K562 (cell line): ENCODE data around the gene SLCO2A1.

Experiments used
- CBX3 ChIP-seq, 2 experiments: IDR thresholded peaks; 1 replicate in 1 of 2; 2 replicates in 1 of 2; pipeline ENCODE4 v1.6.1; 2012; ENCODE audit warnings: inconsistent platforms in 2 of 2, low read length in 2 of 2, borderline replicate concordance in 1 of 2, control low read depth in 1 of 2
- CCNT2 ChIP-seq: IDR thresholded peaks from 2 replicates; pipeline ENCODE4 v1.6.1; 2011; ENCODE audit warnings: borderline replicate concordance, low read depth, mild to moderate bottlenecking, moderate library complexity, mixed read lengths, low read length; ENCODE audit not compliant: insufficient read length; ENCODE audit errors: extremely low read depth
- CTCF ChIP-seq, 3 experiments: IDR thresholded peaks in 2 of 3; conservative IDR thresholded peaks in 1 of 3; 2 replicates each; pipeline ENCODE4 v1.5.1; 2011 to 2012; ENCODE audit warnings: low read length in 3 of 3, mild to moderate bottlenecking in 3 of 3, control low read depth in 2 of 3, improper control_type of control experiment in 1 of 3, inconsistent platforms in 1 of 3, low read depth in 1 of 3, mixed read lengths in 1 of 3, moderate library complexity in 1 of 3; ENCODE audit not compliant: insufficient read depth in 2 of 3
- E2F1 ChIP-seq: sonication (generic); formaldehyde crosslinking; IDR thresholded peaks from 2 replicates; pipeline ENCODE4 v1.8.1; 2023; ENCODE audit warnings: mild to moderate bottlenecking, missing genetic modification reagents, moderate library complexity
- EGR1 ChIP-seq: fragments of 450-650 bp; conservative IDR thresholded peaks from 2 replicates; pipeline ENCODE4 v1.6.1; 2017; ENCODE audit warnings: mild to moderate bottlenecking
- EHMT2 ChIP-seq: fragments of 450-650 bp; IDR thresholded peaks from 2 replicates; pipeline ENCODE4 v1.6.1; 2018; ENCODE audit warnings: antibody characterized with exemption
- MTA2 ChIP-seq: fragments of 450-650 bp; IDR thresholded peaks from 2 replicates; pipeline ENCODE4 v1.6.1; 2016; ENCODE audit warnings: low read depth
- PATZ1 ChIP-seq: fragments of 250-450 bp; sonication (Bioruptor Pico); IDR thresholded peaks from 2 replicates; pipeline ENCODE4 v1.5.0; 2020; ENCODE audit warnings: mild to moderate bottlenecking, borderline replicate concordance
- YY1 ChIP-seq, 3 experiments: IDR thresholded peaks; 2 replicates each; pipeline ENCODE4 v1.6.1; 2011; ENCODE audit warnings: low read length in 2 of 3, mild to moderate bottlenecking in 2 of 3, moderate library complexity in 2 of 3, borderline replicate concordance in 1 of 3, control low read depth in 1 of 3, low read depth in 1 of 3; ENCODE audit not compliant: insufficient read depth in 3 of 3, insufficient replicate concordance in 2 of 3, control insufficient read depth in 1 of 3, insufficient read length in 1 of 3; ENCODE audit errors: extremely low read depth in 1 of 3
- ZNF121 ChIP-seq: sonication (generic); formaldehyde crosslinking; conservative IDR thresholded peaks from 2 replicates; pipeline ENCODE4 v1.8.0; 2022; ENCODE audit warnings: missing genetic modification reagents
- ZNF274 ChIP-seq: IDR thresholded peaks from 2 replicates; pipeline ENCODE4 v1.6.1; 2011; ENCODE audit warnings: low read depth, mild to moderate bottlenecking, low read length, moderate library complexity, borderline replicate concordance
- ZNF589 ChIP-seq: fragments of 200-800 bp; sonication (Bioruptor generic); IDR thresholded peaks from 2 replicates; pipeline ENCODE4 v1.6.1; 2016; ENCODE audit warnings: low read depth, missing genetic modification characterization, missing compliant biosample characterization

GRCh38 chr3:133992381-133992780 lies 37.3 kb downstream of the SLCO2A1 start:
- TF ChIP-seq ZNF589 (CRISPR knock-in tag) (no peak), YY1 (IDR thresholded peaks at IDR 0.05; ENCODE audit: borderline replicate concordance in 1 of 3, control insufficient read depth in 1 of 3, extremely low read depth in 1 of 3, insufficient read depth in 3 of 3, insufficient read length in 1 of 3, insufficient replicate concordance in 2 of 3, low read depth in 1 of 3, low read length in 2 of 3) (no peak), ZNF121 (CRISPR knock-in tag) (no peak), CBX3 (IDR thresholded peaks at IDR 0.05; ENCODE audit: borderline replicate concordance in 1 of 2, low read length in 2 of 2) (no peak), PATZ1 (CRISPR knock-in tag) (no peak), EHMT2 (no peak), ZNF274 (no peak), CTCF (IDR thresholded peaks at IDR 0.05 in 2 of 3, conservative IDR thresholded peaks at IDR 0.05 in 1 of 3; ENCODE audit: insufficient read depth in 2 of 3, low read depth in 1 of 3, low read length in 3 of 3) (no peak), EGR1 (no peak), CCNT2 (no peak), E2F1 (CRISPR knock-in tag) (no peak), MTA2 (no peak)
